Fibroblast of the aortic adventitia (primary cell): Measurements from ENCODE around the gene SDHB. TPM values are rescaled to one million over a fixed set of nuclear protein-coding genes. Genes with fewer than 3 reads are reported as not detected.

Experiments
- DNase-seq: peaks from one replicate; pipeline ENCODE4 v3.0.0-alpha.2; 2010; ENCODE audit warnings: low read depth
- H3K4me3 ChIP-seq: 2 replicates; pipeline ENCODE4 v1.5.1; 2011; ENCODE audit warnings: low read depth, mild to moderate bottlenecking, control low read depth, low read length, moderate library complexity
- CTCF ChIP-seq: IDR thresholded peaks from 2 replicates; pipeline ENCODE4 v1.5.1; 2011; ENCODE audit warnings: mild to moderate bottlenecking, low read length, control low read depth, inconsistent platforms; ENCODE audit not compliant: insufficient read depth
- total RNA-seq: library from RNA; depleted of rRNA; stranded (reverse); fragments of >200 nt; gene quantifications from 2 replicates; pipeline ENCODE4 v1.2.3, GENCODE V29; 2012; ENCODE audit warnings: low replicate concordance

Gene SDHB
- total RNA-seq, 1 donor, result 106 TPM

GRCh38 chr1:17002524-17002902 is 51.3 kb downstream of the SDHB start:
- no peak for DNase-seq
- no peak overlapping the region for H3K4me3 ChIP-seq
- no peak for TF ChIP-seq CTCF

DNA sequence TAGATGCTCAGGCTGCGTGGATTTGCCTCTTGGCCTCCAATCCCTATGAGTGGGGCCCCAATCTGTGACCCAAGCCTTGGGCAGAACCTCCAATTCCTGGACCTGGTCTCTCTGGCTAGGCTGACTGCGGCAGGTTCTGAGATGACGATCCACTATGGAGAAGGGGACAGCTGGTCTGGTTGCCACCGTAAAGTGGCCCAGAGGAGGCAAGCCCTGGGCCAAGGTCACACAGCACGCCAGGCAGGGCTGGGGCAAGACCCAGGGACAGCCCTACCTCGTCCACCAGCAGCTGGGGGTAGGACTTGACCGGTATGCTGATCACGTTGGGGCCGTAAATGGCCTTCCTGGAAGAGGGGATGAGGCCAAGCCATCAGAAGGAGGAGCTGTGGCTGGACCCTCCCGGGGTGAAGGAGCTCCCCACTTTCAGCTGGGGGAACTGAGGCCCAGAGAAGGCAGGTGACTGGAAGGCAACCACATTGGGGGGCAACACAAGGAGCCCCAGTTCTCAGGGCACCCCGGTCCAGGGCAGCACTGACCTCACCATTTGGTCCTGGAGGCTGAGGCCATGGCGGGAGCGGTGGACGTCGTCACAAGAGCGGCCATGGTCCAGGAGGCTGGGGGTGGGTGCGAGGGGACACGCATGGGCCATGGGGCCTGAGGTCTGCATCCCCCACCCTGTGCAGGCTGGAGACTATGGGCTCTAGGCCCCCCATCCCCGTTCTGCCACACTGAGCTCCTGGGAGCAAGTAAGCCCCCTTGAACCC is 51.9 kb downstream of the SDHB start:
- no peak overlapping the region for H3K4me3 ChIP-seq
- TF ChIP-seq CTCF, result no peak
- no peak for DNase-seq

DNA sequence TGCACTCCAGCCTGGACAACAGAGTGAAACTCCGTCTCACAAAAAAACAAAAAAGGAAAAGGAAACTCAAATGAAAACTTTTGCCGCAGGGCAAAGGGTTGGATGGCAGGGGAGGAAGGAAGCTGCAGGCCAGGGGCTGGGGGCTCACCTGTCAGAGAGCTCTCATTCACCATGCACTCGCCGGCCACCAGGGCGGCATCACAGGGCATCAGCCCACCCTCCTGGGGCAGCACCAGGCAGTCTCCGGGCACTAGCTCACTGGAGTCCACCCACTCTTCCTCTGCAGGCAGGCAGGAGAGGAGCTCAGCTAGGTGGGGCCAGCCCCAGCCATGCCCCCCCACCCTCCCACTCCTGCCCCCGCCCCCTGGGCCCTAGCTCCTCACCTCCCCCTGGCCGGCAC is 54.0 kb downstream of the SDHB start:
- DNase-seq, result no peak
- TF ChIP-seq CTCF, result peak; percentile 5
- no peak overlapping the region for H3K4me3 ChIP-seq

DNA sequence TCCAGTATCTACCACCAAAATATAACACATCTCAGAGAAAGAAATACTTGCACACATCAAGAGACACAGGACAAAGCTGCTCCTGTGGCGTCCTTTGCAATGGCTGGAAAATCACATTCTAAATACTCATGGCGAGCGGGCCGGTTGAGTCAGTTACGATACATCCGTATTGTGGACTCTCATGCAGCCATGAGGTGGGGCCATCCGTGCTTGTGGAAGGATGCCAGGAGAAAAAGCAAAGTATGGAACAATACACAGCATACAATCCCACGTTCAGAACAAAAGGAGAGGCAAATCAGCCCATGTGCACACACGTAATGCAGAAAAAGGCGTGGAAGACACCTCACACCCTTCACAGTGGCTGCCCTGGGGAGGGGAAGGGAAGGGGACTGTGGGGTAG is 55.2 kb downstream of the SDHB start:
- peak; percentile 41 for DNase-seq
- TF ChIP-seq CTCF, result no peak

GRCh38 chr1:16996845-16997244 is 57.0 kb downstream of the SDHB start:
- TF ChIP-seq CTCF, result no peak
- no peak for DNase-seq
- H3K4me3 ChIP-seq, result no peak overlapping the region

More for the DNA sequence above, 55.2 kb downstream of the SDHB start:
- H3K4me3 ChIP-seq, result no peak overlapping the region

DNA sequence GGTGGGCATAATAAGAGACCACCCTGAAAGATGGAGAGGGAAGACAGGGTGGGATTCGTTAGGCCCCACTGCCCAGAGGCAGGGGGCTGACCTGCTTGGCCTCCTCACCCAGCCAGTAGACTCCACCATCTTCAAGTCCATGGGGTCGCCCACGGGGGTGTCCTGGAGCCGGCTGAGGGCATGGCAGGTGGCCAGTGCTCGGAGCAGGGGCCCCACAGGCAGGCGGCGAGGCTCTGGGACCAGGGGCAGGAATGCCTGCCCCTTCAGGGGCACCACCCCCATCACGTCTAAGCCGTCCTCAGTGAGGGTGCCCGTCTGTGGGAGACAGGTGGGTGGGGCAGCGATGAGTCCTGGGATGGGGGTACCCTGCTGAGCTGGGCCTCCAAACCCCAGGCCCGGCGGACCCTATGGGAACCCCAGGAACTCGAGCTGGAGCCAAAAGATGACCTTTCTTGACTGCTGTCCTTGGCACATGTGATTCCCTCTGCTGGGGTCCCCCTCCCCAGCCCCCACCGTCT is 60.3 kb downstream of the SDHB start:
- no peak for DNase-seq
- TF ChIP-seq CTCF, result no peak
- H3K4me3 ChIP-seq, result no peak overlapping the region
